SK-N-MC (cell line): Measurements from ENCODE around the gene CABP4.

Experiments
- EZH2 ChIP-seq: fragments of 200-600 bp; sonication (generic); IDR thresholded peaks from one replicate; pipeline ENCODE4 v1.6.1; 2017; ENCODE audit warnings: antibody characterized with exemption
- POLR2AphosphoS5 ChIP-seq: IDR thresholded peaks from 2 replicates; pipeline ENCODE4 v1.6.1; 2012; ENCODE audit warnings: mild to moderate bottlenecking, low read depth, low read length, borderline replicate concordance

DNA sequence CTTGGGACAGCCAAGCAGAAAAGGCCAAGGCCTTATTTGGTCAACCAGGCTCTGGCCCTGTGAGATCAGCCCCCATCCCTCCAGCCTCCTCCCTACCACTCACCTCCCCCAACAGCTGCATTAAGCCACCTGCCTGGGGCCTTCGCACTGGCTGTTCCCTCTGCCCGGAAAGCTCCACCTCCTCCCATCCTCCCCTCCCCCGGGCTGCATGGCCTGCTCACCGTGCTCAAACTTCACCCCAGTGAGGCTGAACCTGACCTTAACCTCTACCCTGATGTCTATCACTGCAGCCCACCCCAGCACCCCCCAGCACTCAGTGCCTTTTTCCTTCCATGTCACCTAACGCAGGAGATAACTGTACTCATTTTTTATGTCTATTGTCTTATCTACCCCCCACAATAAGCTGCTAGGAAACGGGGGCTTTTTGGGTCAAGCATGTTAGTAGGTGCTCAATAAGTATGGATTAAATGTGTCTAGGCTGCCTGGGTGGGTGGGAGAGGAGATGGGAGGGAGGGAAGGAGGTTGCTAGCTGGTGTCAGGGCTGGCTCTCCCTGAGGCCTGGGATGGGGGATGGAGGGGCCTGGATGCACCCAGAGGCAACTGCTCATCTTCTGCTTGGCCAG, 18.6 kb upstream of the CABP4 start:
- TF ChIP-seq POLR2AphosphoS5 (no peak), EZH2 (no peak)
